Caki2 (cell line): ENCODE measurements around the gene FASTKD3. TPM values are rescaled to one million over a fixed set of nuclear protein-coding genes. Genes with fewer than 3 reads are reported as not detected.

Experiments used
- DNase-seq: peaks from one replicate; pipeline ENCODE4 v3.0.0-alpha.2; 2015; ENCODE audit warnings: low read depth
- in situ Hi-C: cut with HindIII; loops from 2 replicates; pipeline ENCODE4 v1.10.0; 2016; ENCODE audit warnings: low sequenced_read_pairs, low pct_unique_long_range_greater_than_20kb, mixed read lengths
- total RNA-seq: library from RNA; depleted of rRNA; stranded (reverse); fragments of >200 nt; shearing (Covaris generic); gene quantifications from 2 replicates; pipeline ENCODE4 v1.2.3, GENCODE V29; 2014; ENCODE audit warnings: low replicate concordance

Gene FASTKD3
- total RNA-seq, 1 experiment from 2014 or later, result 10.2 TPM

- DNase-seq, result no peak
These were observed 14.1 kb upstream of the FASTKD3 start for GRCh38 chr5:7882926-7883325.

DNA sequence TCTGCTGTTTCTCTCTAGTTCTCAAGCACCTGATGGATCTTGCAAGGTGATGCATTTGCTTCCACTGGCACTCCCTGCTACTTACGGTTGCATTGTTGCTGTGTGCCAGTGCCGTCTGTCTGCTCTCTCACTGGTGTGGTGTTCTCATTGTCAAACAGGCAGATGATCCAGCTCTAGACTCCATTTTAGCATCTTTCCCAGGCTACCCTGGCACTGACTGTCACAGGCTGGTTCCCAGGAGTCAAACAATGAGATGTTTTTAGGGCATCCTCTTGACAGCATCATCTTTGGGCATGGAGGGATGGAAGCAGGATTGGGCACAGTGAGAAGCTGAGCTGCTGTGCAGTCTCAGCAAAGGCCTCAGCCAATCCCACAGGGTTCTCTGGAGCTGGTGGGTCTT is 13.0 kb upstream of the FASTKD3 start:
- no peak for DNase-seq
- in situ Hi-C loops, result no loop called here

More at GRCh38 chr5:7882926-7883325, 14.1 kb upstream of the FASTKD3 start:
- in situ Hi-C loops, result no loop called here

- in situ Hi-C loops, result no loop called here
- no peak for DNase-seq
These were observed 12.3 kb upstream of the FASTKD3 start for GRCh38 chr5:7881091-7881490.

GRCh38 chr5:7878381-7878873 is 9.6 kb upstream of the FASTKD3 start:
- DNase-seq, result peak; percentile 16
- in situ Hi-C loops, result no loop called here

DNA sequence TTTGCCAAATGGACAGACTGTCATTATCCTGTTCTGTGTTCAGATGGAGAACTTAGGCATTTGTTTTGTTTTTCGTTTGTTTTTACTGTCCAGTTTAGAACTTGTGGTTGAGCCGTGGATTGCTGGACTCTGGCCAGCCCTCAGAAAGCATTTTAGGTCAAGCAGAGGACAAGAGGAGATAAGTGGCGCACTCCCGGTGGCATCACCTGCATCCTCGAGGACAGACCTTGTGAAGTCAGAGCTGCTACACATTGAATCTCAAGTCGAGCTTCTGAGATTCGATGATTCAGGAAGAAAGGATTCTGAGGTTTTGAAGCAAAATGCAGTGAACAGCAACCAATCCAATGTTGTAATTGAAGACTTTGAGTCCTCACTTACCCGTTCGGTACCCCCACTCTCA is 9.0 kb upstream of the FASTKD3 start:
- DNase-seq, result peak; percentile 67
- in situ Hi-C loops, result no loop called here

DNA sequence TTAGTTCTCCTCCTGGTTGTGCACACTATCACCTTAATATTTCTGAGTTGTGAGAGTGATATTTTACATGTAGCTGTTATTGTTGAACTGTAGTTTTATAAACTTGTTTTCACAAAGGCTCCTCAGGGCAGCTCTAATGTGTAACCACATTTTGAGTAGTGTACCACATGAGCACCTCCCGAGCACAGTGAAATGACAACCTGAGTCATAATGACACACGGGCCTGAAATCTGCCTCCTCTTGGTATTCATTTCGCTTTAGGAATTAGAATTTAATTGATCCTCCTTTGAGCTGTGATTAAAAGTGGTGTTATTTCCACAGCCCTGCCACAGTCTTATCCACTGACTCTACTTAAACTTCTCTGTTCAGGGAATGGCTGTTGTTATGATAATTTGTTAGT is 8.0 kb upstream of the FASTKD3 start:
- DNase-seq, result peak; percentile 42

DNA sequence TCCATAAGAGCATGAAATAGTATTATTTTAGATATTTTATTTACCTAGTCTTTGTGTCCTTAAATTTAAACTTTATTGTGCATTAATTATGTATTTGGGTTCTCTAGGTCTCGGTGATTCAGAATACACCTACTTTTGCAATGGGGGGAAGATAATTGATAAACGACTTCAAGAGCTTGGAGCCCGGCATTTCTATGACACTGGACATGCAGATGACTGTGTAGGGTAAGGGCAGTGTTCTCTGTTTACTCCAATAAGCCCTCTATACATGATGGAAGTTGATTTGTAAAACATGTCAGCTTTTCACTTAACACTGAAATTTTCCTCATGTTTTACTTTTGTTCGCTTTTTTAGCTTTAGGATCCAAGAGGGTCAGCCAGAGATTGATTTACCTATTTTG is 6.3 kb upstream of the FASTKD3 start:
- in situ Hi-C loops, result no loop called here
- DNase-seq, result no peak

More for the DNA sequence above, 8.0 kb upstream of the FASTKD3 start:
- in situ Hi-C loops, result no loop called here

DNA sequence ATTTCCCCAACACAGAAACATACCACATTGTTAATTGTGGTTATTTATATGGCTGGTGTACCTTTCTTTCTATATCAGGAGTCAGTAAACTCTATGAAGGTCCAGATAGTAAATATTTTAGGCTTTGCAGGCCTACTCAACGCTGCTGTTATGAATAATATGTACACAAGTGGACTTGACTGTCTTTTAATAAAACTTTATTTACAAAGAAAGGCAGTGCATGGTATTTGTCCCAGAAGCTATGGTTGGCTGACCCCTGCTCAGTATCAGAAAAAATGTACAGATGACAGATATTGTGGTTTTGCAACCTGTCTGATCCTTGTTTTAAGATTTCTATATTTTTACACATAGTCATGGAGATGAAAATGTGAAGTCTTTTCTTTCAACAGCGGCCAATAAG is 5.8 kb upstream of the FASTKD3 start:
- in situ Hi-C loops, result no loop called here
- no peak for DNase-seq

GRCh38 chr5:7873216-7873615 is 4.4 kb upstream of the FASTKD3 start:
- in situ Hi-C loops, result no loop called here

DNA sequence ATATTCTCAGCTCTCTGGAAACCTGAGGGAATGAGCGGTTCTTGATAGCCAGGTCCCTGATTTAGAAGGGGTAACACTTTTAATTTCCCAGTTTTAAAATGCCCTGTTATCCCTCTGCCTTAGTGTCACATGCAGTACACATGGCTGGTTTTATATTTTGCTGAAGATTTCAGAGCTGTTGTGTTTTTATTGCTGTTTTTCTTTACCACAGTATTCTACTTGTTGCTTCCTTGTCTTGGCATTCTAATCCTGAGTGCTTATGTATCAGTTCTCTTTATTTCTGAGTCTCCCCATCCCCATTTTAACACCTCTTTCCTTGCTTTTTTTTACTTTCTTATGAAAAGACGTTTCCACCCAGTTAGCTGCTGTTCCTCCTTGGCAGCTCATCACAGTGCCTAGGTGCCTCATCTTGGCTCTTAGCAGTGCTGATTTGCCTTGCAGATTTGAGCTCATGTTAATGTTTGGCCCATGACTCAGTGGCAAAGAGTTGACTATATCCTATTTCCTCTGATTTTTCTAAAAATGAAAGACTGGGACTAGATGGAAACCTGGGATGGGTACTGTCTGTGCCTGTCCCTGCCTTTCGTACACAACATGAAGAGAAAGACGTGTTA is 3.8 kb upstream of the FASTKD3 start:
- DNase-seq, result peak; percentile 61
- in situ Hi-C loops, result no loop called here

More at GRCh38 chr5:7873216-7873615, 4.4 kb upstream of the FASTKD3 start:
- no peak for DNase-seq

- peak; percentile 49 for DNase-seq
- in situ Hi-C loops, result no loop called here
These were observed 2.8 kb upstream of the FASTKD3 start for GRCh38 chr5:7871653-7872052.

- peak; percentile 21 for DNase-seq
- in situ Hi-C loops, result no loop called here
These were observed 774 bp upstream of the FASTKD3 start for GRCh38 chr5:7869474-7870136.

DNA sequence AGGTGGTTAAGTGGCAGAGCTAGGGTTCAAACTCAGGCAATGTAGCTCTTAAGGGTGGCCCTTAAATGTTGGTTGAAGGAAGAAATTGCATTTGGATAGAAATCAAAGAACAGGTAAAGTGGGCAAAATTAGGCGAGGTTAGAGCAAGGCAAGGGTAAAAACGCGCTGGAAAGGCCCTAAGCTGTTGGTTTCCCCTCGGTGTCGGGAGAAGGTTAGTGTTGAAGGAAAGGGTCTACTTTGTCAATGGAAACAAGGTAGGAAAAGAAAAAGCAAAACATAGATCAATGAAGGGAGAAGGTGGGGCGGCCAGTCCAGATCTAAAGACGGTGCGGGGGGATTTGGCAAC is 431 bp downstream of the FASTKD3 start:
- DNase-seq, result no peak

GRCh38 chr5:7867260-7867659 is 1.6 kb downstream of the FASTKD3 start:
- in situ Hi-C loops, result no loop called here

More for the DNA sequence above, 431 bp downstream of the FASTKD3 start:
- in situ Hi-C loops, result no loop called here

DNA sequence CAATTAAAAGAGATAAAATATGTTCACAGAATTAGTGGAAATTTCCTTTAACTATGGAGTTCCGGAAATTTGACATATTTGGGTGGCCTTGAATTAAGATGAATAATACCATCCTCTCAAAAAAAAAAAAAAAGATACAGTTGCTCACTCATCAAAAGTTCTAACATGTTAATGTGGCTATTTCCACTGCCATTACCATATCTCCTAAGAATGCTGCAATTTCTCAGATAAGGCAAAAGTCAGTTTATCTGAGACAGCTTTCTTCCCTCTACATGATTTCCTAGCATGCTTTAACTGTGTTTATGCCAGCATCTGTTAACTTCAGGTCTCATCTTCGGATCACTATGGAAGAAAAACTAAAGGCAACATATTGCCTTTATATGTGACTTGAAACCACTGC is 2.6 kb downstream of the FASTKD3 start:
- DNase-seq, result no peak
- in situ Hi-C loops, result no loop called here

More at GRCh38 chr5:7867260-7867659, 1.6 kb downstream of the FASTKD3 start:
- DNase-seq, result no peak

- in situ Hi-C loops, result no loop called here
These were observed 10.8 kb downstream of the FASTKD3 start for GRCh38 chr5:7857926-7858632.

GRCh38 chr5:7857361-7857760 is 11.5 kb downstream of the FASTKD3 start:
- in situ Hi-C loops, result no loop called here
- DNase-seq, result no peak

More at GRCh38 chr5:7857926-7858632, 10.8 kb downstream of the FASTKD3 start:
- DNase-seq, result no peak

- in situ Hi-C loops, result no loop called here
- peak; percentile 44 for DNase-seq
These were observed 12.0 kb downstream of the FASTKD3 start for GRCh38 chr5:7856855-7857254.

GRCh38 chr5:7855611-7856010 is 13.2 kb downstream of the FASTKD3 start:
- in situ Hi-C loops, result no loop called here
- no peak for DNase-seq
